NCI-H774 (cell line): ENCODE results near the gene TCEAL8.

Source experiments
- DNase-seq: peaks from one replicate; lab custom pipeline; 2025; lab: John Stamatoyannopoulos, UW

TCEAL8 gene

GRCh38 chrX:103214870-103215424, 40.0 kb downstream of the TCEAL8 start, which contains the start of gene BEX4:
Gene BEX4 (plus strand): TSS chrX:103215108. CDS start chrX:103216154, 1,046 bp downstream.
- DNase-seq, result peak; percentile 58

GRCh38 chrX:103212749-103213457, 42.1 kb downstream of the TCEAL8 start:
- DNase-seq, result no peak

GRCh38 chrX:103211012-103211715, 43.8 kb downstream of the TCEAL8 start:
- DNase-seq, result no peak

GRCh38 chrX:103210056-103210455, 44.9 kb downstream of the TCEAL8 start:
- no peak for DNase-seq
